HG02852 (cell line): ENCODE results near the gene PRLR.

Source experiments
- ATAC-seq: cut with Tn5 transposase; IDR thresholded peaks from one replicate; pipeline ENCODE4 v1.9.1; 2021; ENCODE audit warnings: mild to moderate bottlenecking, moderate library complexity; ENCODE audit not compliant: unreplicated experiment

Gene PRLR

GRCh38 chr5:35236770-35237169, 6.5 kb upstream of the PRLR start:
- no peak for ATAC-seq

- no peak for ATAC-seq
These were observed 3.3 kb upstream of the PRLR start for GRCh38 chr5:35233601-35234000.

DNA sequence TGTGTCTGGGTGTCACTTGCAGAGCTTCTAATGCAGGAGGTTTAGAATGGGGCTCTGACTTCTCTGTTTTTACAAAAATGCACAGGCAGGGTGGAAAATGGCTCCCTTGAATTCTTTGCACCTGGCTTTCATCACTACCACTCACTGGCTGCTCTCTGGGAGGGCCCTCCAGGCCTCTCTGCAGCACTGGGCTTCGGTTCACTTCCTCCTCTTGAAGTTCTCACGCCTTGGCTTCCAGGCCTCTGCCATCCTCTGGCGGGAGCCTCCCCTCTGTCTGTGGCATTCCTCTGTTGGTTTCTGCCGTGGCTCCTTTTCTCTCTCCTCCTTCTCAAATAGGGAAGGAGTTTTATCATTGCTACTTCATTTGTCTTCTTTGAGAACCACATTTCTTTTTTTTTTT, 2.8 kb upstream of the PRLR start:
- ATAC-seq = no peak

- no peak for ATAC-seq
These were observed 1.8 kb upstream of the PRLR start for GRCh38 chr5:35232124-35232523.

DNA sequence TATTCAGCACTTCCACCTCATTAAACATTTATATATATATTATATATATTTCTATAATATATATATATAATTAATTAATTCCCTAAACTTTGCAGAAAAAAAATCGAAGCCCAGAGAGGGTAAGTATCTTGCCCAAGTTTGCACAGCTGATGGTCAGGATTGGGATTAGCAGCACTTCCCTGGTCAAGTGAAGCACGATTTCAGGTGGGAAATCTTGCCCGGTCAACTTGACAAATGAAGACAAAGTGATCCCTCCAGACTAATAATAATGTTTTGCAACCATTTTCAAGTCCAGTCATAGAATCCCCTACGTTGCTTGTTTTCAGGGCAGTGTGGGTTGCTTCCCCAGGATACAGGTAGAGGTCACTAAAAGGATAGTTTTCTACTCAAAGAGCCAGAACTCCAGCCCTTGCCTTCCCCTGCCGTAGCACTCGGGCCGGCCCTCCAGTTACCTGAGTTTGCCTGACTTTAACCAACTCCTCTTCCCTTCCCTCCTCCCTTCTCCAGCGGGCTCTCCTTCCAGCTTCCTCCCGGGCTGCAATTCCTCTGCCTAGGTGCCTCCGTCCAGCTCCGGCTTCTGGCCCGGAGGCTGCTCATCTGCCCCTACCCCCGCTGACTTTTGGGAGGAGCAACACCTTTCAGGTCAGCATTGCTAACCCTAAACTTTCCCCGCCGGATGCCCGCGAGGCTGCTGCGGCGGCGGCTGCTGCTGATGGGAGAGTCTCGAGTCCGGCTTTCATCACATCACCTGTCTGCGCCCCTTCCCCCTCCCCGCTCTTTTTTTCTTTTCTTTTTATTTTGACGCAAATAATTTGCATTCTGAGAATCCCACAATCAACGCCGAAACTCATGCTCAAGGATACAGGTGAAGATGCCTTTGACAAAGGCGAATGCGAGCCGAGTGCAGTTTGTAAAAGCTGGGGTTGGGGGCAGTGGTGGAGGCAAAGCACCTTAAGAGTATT, 930 bp downstream of the PRLR start:
- ATAC-seq = peak; percentile 47

GRCh38 chr5:35228310-35228709, 2.0 kb downstream of the PRLR start:
- ATAC-seq = no peak

GRCh38 chr5:35227720-35228119, 2.6 kb downstream of the PRLR start:
- ATAC-seq = no peak

DNA sequence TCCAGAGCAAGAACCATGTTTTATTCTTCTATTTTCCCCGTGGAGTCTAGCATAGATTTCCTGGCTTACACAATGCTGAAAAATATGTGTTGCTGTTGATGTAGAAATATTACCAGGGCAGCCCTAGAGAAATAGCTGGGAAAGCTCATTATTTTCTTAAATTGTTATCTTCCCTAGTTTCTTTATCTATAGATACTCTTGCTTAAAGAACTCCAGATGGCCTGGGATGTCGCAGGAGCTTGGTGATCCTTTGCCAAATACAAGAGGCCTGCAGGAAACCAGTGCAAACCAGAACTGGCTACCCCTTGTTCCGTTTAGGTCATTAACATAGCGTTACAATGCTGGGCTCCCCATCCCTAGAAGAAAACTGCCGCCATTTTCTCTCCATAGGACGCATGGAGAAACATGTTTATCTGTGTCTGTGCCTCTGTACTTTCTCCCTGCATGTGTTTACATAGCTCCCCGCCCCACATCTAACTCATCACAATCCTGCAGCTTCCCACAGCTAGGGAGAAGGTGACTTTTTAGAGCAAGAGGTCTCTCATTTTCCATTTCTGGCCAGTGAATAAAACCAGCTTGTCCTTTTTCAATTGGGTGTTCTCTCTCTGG, 6.4 kb downstream of the PRLR start:
- no peak for ATAC-seq

DNA sequence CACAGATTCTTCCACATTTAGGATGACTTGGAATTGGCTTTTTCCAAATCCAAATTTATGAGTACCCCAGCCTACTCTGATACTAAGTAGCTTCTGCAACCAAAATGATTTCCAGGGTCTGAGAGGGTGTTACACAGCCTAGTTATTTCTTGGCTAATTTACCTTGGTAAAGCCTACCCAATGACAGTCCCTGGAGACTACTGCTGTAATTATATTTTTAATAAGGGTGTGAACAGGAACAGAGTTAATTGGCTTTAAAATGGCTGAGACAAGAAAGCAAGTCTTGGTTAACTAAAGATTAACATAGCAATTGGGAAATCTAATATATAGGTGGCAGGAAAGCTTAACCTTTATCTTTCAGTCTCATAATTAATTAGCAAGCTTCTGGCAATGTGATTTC, 9.3 kb downstream of the PRLR start:
- ATAC-seq = no peak

DNA sequence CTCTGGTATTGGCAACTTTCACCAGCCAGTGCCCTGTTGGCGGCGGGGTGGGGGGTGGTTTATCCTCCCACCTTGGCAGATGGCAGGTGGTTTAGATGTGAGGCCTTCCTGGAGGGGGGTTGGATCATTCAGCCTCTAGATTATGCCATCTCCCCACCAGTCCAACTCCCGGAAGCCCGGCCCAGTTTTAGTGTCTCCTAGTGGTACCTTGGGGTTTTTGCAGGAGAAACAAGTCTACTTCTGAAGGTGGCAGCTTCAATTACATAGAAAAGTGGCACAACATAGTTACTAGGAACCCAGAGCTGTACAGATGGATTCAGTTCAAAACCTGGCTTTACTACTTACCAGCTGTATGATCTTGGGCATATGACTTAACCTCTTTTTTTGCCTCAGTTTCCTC, 11.3 kb downstream of the PRLR start:
- no peak for ATAC-seq

GRCh38 chr5:35214051-35214450, 16.2 kb downstream of the PRLR start:
- ATAC-seq = no peak

- ATAC-seq = no peak
These were observed 16.7 kb downstream of the PRLR start for GRCh38 chr5:35213608-35214007.

DNA sequence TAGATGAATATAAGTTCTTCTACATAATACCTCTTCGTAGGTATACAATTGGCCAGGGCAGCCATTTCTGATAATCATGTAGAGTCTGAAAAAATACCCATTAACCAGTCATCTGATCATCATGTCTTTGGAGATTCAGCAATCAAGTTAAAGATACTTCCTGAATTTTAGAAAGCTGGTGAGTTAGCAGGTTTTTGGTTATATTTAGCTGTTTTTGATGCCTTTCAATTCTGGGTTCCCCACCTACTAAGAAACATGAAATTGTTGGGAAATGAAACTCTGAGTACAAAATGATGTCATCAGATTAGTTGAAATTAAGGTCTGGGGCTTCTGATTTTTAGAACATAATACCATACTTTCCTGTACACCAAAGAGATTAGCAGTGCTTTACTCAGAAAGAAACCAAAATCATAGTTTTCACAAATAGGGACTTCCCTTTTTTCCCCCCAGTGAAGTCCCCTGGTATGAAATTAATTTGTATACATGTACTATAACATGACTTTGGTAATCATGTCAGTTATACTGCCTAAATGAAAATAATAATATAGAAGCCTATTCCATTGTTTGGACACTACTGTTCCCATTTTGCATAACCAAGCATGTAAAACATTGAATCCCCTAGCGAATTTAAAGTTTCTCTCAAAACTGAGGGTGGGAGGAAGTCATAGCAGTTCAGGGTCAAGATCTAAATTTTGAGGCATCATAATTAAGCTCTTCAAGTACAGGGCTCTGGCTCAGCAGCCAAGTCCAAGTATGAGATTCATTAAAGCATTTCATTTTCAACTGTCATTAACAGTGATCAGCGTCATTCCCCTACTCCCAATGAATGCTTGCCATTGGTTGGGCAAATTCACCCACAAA, 17.9 kb downstream of the PRLR start:
- ATAC-seq = peak; percentile 79

DNA sequence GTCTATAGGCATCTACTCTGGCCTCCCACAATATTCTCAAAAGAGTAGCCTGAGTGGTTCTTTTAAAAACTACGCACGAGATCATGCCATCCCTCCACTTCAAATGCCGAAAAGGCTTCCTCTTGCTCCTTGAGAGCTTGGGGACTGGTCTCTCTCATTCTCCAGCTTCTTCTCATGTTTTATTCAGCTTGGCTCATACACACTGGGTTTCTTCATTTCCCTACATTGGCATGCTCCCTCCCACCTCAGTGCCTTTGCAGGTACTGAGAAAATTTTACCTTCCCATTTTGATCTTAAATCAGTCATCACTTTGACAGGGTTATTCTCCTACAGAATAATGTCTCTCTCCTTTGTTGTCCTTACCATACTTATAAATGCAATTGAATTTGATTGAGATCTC, 20.4 kb downstream of the PRLR start:
- no peak for ATAC-seq

DNA sequence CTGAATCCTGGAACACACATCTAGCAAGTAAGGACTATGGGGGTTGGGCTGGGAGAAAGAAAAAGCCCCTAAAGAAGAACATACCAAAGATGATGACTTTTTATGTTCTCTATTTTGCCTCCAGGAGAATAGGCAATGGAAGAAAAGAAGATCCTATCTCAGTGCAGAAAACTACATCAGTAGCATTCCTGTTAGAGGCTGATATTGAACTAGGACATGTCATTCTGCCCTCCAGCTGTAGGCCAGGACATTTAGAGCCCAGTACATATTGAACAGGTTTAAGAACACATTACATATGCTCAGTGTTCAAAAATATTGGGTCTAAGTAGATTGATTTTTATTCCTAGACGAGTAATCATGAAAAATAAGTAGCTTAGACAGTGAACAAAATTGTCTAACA, 24.7 kb downstream of the PRLR start:
- ATAC-seq = no peak

- ATAC-seq = no peak
These were observed 25.1 kb downstream of the PRLR start for GRCh38 chr5:35205186-35205585.

GRCh38 chr5:35203403-35203802, 26.9 kb downstream of the PRLR start:
- no peak for ATAC-seq

DNA sequence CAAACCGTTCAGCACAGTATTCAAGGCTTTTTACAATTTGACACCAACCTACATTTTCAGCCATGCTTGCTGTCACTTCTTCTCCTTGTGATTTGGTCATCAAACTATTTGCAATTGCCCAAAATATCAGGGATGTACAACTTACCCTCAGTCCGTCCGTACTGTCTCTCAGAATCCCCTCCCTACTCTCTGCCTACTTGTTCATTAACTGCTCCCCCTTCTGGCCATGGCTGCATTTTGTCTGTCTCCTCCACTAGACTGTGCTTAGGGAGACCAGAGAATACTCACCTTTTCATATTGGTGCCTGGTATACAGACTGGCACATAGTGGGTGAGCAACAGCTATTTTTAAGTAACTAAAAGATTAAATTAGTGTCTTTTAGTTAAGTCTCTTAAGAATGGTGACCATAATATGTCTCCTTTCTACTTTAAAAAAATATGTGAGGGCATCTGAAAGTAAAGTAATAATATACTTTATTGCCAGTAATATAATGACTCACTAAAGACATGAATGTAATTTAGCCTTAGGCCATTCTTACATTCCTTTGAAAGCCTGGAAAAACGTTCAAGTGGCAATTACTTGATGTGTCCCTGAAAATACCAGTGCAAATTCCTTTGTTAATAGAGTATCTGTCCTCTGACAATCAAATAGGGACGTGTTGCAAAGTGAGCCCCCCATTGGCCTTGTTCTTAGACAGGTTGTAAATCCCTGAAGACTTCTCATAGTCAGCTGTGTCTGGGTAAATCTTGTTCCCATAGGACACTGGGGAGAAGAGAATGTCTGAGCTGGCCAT, 27.8 kb downstream of the PRLR start:
- peak; percentile 75 for ATAC-seq

DNA sequence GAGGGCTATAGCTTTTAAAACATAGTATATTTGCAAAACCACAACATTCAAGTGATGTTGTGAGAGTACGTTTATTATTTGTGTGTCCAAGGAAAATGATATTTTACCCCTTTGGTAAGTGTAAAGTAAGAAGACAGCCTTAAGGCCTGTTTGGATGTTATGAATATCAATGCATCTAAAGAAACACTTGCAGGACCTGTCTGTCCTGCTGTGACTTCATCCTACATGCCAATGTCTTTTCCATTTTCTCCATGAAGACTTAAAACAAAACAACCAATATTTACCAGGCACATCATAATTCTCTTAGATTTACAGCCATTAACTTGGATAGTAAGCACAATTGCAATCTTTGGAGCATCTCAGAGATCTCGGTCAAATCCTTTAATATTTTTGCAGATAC, 29.0 kb downstream of the PRLR start:
- ATAC-seq = no peak

DNA sequence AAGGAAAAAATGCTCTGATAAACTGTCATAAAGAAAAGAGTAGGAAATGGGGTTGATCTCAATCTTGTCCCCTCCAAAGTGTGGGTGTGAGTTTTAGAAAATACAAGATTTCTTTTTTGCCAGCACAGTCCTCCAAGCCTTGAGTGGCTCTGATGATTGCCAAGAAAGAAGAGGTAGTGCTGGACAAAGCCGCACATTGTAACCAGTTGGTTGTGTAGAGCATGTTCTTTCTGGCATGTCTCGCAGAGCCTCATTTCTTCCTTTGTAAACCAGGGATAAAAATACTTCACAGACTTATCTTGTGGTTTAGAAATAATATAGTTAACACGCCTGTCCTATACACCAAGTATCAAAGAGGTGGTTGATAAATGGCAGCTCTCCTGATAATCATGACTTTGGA, 30.4 kb downstream of the PRLR start:
- ATAC-seq = no peak

GRCh38 chr5:35198686-35199085, 31.6 kb downstream of the PRLR start:
- no peak for ATAC-seq
